HEK293 (cell line): ENCODE measurements around the gene DPM1.

ENCODE experiments used
- GFI1B ChIP-seq: fragments of 450-650 bp; formaldehyde crosslinking; IDR thresholded peaks from 2 replicates; pipeline ENCODE4 v1.5.1; 2016; ENCODE audit warnings: missing biosample characterization, missing genetic modification characterization
- KLF10 ChIP-seq: fragments of 450-650 bp; IDR thresholded peaks from 2 replicates; pipeline ENCODE4 v1.5.1; 2018; ENCODE audit warnings: missing biosample characterization, mild to moderate bottlenecking, missing genetic modification characterization
- MYNN ChIP-seq: fragments of 450-650 bp; formaldehyde crosslinking; IDR thresholded peaks from 2 replicates; pipeline ENCODE4 v1.5.1; 2016; ENCODE audit warnings: missing biosample characterization, missing genetic modification characterization, borderline replicate concordance
- MZF1 ChIP-seq: fragments of 450-650 bp; formaldehyde crosslinking; IDR thresholded peaks from 2 replicates; pipeline ENCODE4 v1.5.1; 2017; ENCODE audit warnings: missing biosample characterization, missing genetic modification characterization, borderline replicate concordance
- PRDM2 ChIP-seq: fragments of 450-650 bp; formaldehyde crosslinking; IDR thresholded peaks from 2 replicates; pipeline ENCODE4 v1.5.1; 2016; ENCODE audit warnings: missing biosample characterization, missing genetic modification characterization, borderline replicate concordance
- TSHZ1 ChIP-seq: fragments of 450-650 bp; formaldehyde crosslinking; IDR thresholded peaks from 2 replicates; pipeline ENCODE4 v1.5.1; 2016; ENCODE audit warnings: missing biosample characterization, missing genetic modification characterization, borderline replicate concordance
- ZBTB1 ChIP-seq: fragments of 450-650 bp; formaldehyde crosslinking; IDR thresholded peaks from 2 replicates; pipeline ENCODE4 v1.5.1; 2016; ENCODE audit warnings: missing biosample characterization, missing genetic modification characterization
- ZBTB11 ChIP-seq: fragments of 450-650 bp; formaldehyde crosslinking; conservative IDR thresholded peaks from 2 replicates; pipeline ENCODE4 v1.5.1; 2016; ENCODE audit warnings: low read depth, missing biosample characterization, missing genetic modification characterization
- ZBTB26 ChIP-seq: fragments of 450-650 bp; formaldehyde crosslinking; optimal IDR thresholded peaks from 2 replicates; pipeline ENCODE3; 2016; ENCODE audit warnings: missing biosample characterization, mild to moderate bottlenecking, missing genetic modification characterization
- ZFP69B ChIP-seq: fragments of 450-650 bp; formaldehyde crosslinking; IDR thresholded peaks from 2 replicates; pipeline ENCODE4 v1.5.1; 2016; ENCODE audit warnings: missing biosample characterization, missing genetic modification characterization
- ZIC2 ChIP-seq: fragments of 450-650 bp; formaldehyde crosslinking; IDR thresholded peaks from 2 replicates; pipeline ENCODE4 v1.5.1; 2016; ENCODE audit warnings: missing biosample characterization, missing genetic modification characterization
- ZNF132 ChIP-seq: fragments of 450-650 bp; formaldehyde crosslinking; IDR thresholded peaks from 2 replicates; pipeline ENCODE4 v1.5.1; 2017; ENCODE audit warnings: missing biosample characterization, missing genetic modification characterization, borderline replicate concordance
- ZNF138 ChIP-seq: fragments of 450-650 bp; formaldehyde crosslinking; IDR thresholded peaks from 2 replicates; pipeline ENCODE4 v1.5.1; 2016; ENCODE audit warnings: missing biosample characterization, missing genetic modification characterization, borderline replicate concordance
- ZNF26 ChIP-seq: fragments of 450-650 bp; formaldehyde crosslinking; IDR thresholded peaks from 2 replicates; pipeline ENCODE4 v1.5.1; 2016; ENCODE audit warnings: missing biosample characterization, missing genetic modification characterization
- ZNF311 ChIP-seq: fragments of 450-650 bp; formaldehyde crosslinking; IDR thresholded peaks from 2 replicates; pipeline ENCODE4 v1.5.1; 2017; ENCODE audit warnings: missing biosample characterization, missing genetic modification characterization, borderline replicate concordance
- ZNF521 ChIP-seq: fragments of 450-650 bp; formaldehyde crosslinking; IDR thresholded peaks from 2 replicates; pipeline ENCODE4 v1.5.1; 2017; ENCODE audit warnings: missing biosample characterization, mild to moderate bottlenecking, missing genetic modification characterization
- ZNF549 ChIP-seq: fragments of 450-650 bp; IDR thresholded peaks from 2 replicates; pipeline ENCODE4 v1.5.1; 2018; ENCODE audit warnings: missing biosample characterization, missing genetic modification characterization, mild to moderate bottlenecking, inconsistent platforms, moderate library complexity
- ZNF654 ChIP-seq: fragments of 450-650 bp; formaldehyde crosslinking; IDR thresholded peaks from 2 replicates; pipeline ENCODE4 v1.5.1; 2016; ENCODE audit warnings: low read depth, missing biosample characterization, missing genetic modification characterization
- ZNF701 ChIP-seq: fragments of 450-650 bp; formaldehyde crosslinking; IDR thresholded peaks from 2 replicates; pipeline ENCODE4 v1.5.1; 2016; ENCODE audit warnings: missing biosample characterization, missing genetic modification characterization

Gene DPM1

GRCh38 chr20:50931306-50932015, 26.9 kb downstream of the DPM1 start, which contains the start of gene ADNP (continued):
- TF ChIP-seq ZBTB26 (tag by site-specific recombination) = peak; percentile 57
- peak; percentile 68 for TF ChIP-seq ZBTB11 (tag by site-specific recombination)
- no peak for TF ChIP-seq ZNF549
- TF ChIP-seq ZNF132 (tag by site-specific recombination) = no peak
- no peak for TF ChIP-seq ZBTB1 (tag by site-specific recombination)
- TF ChIP-seq ZNF311 = no peak
- no peak for TF ChIP-seq PRDM2
- no peak for TF ChIP-seq ZNF138 (tag by site-specific recombination)
- TF ChIP-seq MZF1 = peak; percentile 93
- no peak for TF ChIP-seq GFI1B (tag by site-specific recombination)
- peak; percentile 55; the same call in 1 of the 2 replicates for TF ChIP-seq ZIC2 (tag by site-specific recombination)
- no peak for TF ChIP-seq ZNF654
- TF ChIP-seq ZFP69B (tag by site-specific recombination) = no peak; the same call in 1 of the 2 replicates
- no peak for TF ChIP-seq ZNF26
- TF ChIP-seq ZNF521 (tag by site-specific recombination) = no peak
- no peak for TF ChIP-seq ZNF701 (tag by site-specific recombination)
- TF ChIP-seq KLF10 = peak; percentile 47; the same call in 1 of the 2 replicates
- TF ChIP-seq MYNN (tag by site-specific recombination) = no peak
- TF ChIP-seq TSHZ1 = no peak
